HepG2 (cell line): Measurements from ENCODE around the gene SPSB1. TPM values are rescaled to one million over a fixed set of nuclear protein-coding genes. Genes with fewer than 3 reads are reported as not detected.

Experiments
- GPBP1L1 ChIP-seq: sonication (generic); formaldehyde crosslinking; IDR thresholded peaks from 2 replicates; pipeline ENCODE4 v1.5.0; 2020; ENCODE audit warnings: mild to moderate bottlenecking, missing genetic modification reagents
- HOXD1 ChIP-seq: sonication (generic); formaldehyde crosslinking; IDR thresholded peaks from 2 replicates; pipeline ENCODE4 v1.5.0; 2020; ENCODE audit warnings: missing genetic modification reagents
- NKX3-1 ChIP-seq: sonication (generic); formaldehyde crosslinking; IDR thresholded peaks from 2 replicates; pipeline ENCODE4 v1.5.0; 2020; ENCODE audit warnings: missing genetic modification reagents
- PHF5A ChIP-seq: IDR thresholded peaks from one replicate; pipeline ENCODE4 v1.6.1; 2018; ENCODE audit warnings: low read depth, missing genetic modification reagents; ENCODE audit not compliant: unreplicated experiment
- RARG ChIP-seq: sonication (generic); formaldehyde crosslinking; IDR thresholded peaks from 2 replicates; pipeline ENCODE4 v1.4.0; 2020; ENCODE audit warnings: low read depth, mild to moderate bottlenecking, missing genetic modification reagents
- SRY ChIP-seq: sonication (generic); formaldehyde crosslinking; IDR thresholded peaks from 2 replicates; pipeline ENCODE4 v1.8.0; 2022; ENCODE audit warnings: mild to moderate bottlenecking, missing genetic modification reagents
- STAT6 ChIP-seq: sonication (generic); formaldehyde crosslinking; IDR thresholded peaks from 2 replicates; pipeline ENCODE4 v1.4.0; 2020; ENCODE audit warnings: missing genetic modification reagents, mild to moderate bottlenecking, borderline replicate concordance
- ZNF207 ChIP-seq: fragments of 450-650 bp; IDR thresholded peaks from 2 replicates; pipeline ENCODE4 v1.6.1; 2016; ENCODE audit warnings: antibody characterized with exemption, borderline replicate concordance
- ZNF564 ChIP-seq: sonication (generic); formaldehyde crosslinking; IDR thresholded peaks from 2 replicates; pipeline ENCODE4 v1.8.1; 2023; ENCODE audit warnings: mild to moderate bottlenecking, missing genetic modification reagents
- ZNF577 ChIP-seq: sonication (generic); formaldehyde crosslinking; IDR thresholded peaks from 2 replicates; pipeline ENCODE4 v1.4.0; 2020; ENCODE audit warnings: mild to moderate bottlenecking, low read depth, missing genetic modification reagents, borderline replicate concordance
- ZNF687 ChIP-seq: sonication (generic); formaldehyde crosslinking; IDR thresholded peaks from 2 replicates; pipeline ENCODE4 v1.5.1; 2020; ENCODE audit warnings: mild to moderate bottlenecking, missing genetic modification reagents, moderate library complexity
- ZNF879 ChIP-seq: sonication (generic); formaldehyde crosslinking; IDR thresholded peaks from 2 replicates; pipeline ENCODE4 v1.8.1; 2023; ENCODE audit warnings: missing genetic modification reagents
- polyA plus RNA-seq, 8 experiments: library from polyadenylated mRNA; depleted of rRNA in 3 of 8; stranded (reverse) in 7 of 8; unstranded in 1 of 8; fragments of >200 nt; fragmentation: Illumina TruSeq in 4 of 8; extraction: Trizol in 4 of 8; gene quantifications; 2 replicates each; pipeline versions ENCODE4 v1.2.1 to v1.2.3, GENCODE V29; 2011 to 2016; ENCODE audit warnings: low read depth in 4 of 8, missing spikeins in 1 of 8, mixed read lengths in 1 of 8; ENCODE audit not compliant: insufficient read depth in 1 of 8
- total RNA-seq, 5 experiments: library from RNA; depleted of rRNA; stranded (reverse); fragments of >200 nt; fragmentation: Illumina TruSeq; extraction: Trizol; gene quantifications; 2 replicates each; pipeline ENCODE4 v1.2.3, GENCODE V29; 2016; ENCODE audit warnings: low read depth in 1 of 5
- TF ChIP-seq, protein P1 (sequence below): sonication (generic); formaldehyde crosslinking; conservative IDR thresholded peaks from 2 replicates; pipeline ENCODE4 v1.8.0; 2022; ENCODE audit warnings: missing genetic modification reagents
- TF ChIP-seq, protein P2 (sequence below): sonication (generic); formaldehyde crosslinking; IDR thresholded peaks from 2 replicates; pipeline ENCODE4 v1.4.0; 2020; ENCODE audit warnings: missing genetic modification reagents

SPSB1 gene
- total and polyA plus RNA-seq, 2 of the 13 experiments (the other 11 are each of a cell fraction or from before 2014, with no cell fraction given): 5.0 to 8.0 TPM

- TF ChIP-seq HOXD1 (no peak), NKX3-1 (CRISPR knock-in tag) (no peak), ZNF879 (CRISPR knock-in tag) (no peak), ZNF687 (CRISPR knock-in tag) (peak; percentile 88), ZNF207 (no peak), ZNF564 (peak; percentile 11; the same call in 1 of the 2 replicates), RARG (CRISPR knock-in tag) (no peak), GPBP1L1 (CRISPR knock-in tag) (no peak), PHF5A (CRISPR knock-in tag) (no peak), ZNF577 (no peak), STAT6 (no peak), SRY (no peak)
- TF ChIP-seq, protein P1, sequence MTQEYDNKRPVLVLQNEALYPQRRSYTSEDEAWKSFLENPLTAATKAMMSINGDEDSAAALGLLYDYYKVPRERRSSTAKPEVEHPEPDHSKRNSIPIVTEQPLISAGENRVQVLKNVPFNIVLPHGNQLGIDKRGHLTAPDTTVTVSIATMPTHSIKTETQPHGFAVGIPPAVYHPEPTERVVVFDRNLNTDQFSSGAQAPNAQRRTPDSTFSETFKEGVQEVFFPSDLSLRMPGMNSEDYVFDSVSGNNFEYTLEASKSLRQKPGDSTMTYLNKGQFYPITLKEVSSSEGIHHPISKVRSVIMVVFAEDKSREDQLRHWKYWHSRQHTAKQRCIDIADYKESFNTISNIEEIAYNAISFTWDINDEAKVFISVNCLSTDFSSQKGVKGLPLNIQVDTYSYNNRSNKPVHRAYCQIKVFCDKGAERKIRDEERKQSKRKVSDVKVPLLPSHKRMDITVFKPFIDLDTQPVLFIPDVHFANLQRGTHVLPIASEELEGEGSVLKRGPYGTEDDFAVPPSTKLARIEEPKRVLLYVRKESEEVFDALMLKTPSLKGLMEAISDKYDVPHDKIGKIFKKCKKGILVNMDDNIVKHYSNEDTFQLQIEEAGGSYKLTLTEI (CRISPR knock-in tag): no peak
- TF ChIP-seq, protein P2, sequence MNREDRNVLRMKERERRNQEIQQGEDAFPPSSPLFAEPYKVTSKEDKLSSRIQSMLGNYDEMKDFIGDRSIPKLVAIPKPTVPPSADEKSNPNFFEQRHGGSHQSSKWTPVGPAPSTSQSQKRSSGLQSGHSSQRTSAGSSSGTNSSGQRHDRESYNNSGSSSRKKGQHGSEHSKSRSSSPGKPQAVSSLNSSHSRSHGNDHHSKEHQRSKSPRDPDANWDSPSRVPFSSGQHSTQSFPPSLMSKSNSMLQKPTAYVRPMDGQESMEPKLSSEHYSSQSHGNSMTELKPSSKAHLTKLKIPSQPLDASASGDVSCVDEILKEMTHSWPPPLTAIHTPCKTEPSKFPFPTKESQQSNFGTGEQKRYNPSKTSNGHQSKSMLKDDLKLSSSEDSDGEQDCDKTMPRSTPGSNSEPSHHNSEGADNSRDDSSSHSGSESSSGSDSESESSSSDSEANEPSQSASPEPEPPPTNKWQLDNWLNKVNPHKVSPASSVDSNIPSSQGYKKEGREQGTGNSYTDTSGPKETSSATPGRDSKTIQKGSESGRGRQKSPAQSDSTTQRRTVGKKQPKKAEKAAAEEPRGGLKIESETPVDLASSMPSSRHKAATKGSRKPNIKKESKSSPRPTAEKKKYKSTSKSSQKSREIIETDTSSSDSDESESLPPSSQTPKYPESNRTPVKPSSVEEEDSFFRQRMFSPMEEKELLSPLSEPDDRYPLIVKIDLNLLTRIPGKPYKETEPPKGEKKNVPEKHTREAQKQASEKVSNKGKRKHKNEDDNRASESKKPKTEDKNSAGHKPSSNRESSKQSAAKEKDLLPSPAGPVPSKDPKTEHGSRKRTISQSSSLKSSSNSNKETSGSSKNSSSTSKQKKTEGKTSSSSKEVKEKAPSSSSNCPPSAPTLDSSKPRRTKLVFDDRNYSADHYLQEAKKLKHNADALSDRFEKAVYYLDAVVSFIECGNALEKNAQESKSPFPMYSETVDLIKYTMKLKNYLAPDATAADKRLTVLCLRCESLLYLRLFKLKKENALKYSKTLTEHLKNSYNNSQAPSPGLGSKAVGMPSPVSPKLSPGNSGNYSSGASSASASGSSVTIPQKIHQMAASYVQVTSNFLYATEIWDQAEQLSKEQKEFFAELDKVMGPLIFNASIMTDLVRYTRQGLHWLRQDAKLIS (CRISPR knock-in tag): no peak
These were observed 13.4 kb upstream of the SPSB1 start (continued) for GRCh38 chr1:9279172-9279840.
